VCaP (cell line): ENCODE results near the gene KCNQ1OT1.
"Not testable (repeated sequence)": the region's sequence is repeated elsewhere in the genome, so short reads cannot be mapped to it uniquely, and the experiment has no call there.

Experiments
- H3K27ac ChIP-seq: fragments of 450-650 bp; 2 replicates; pipeline ENCODE4 v1.5.1; 2017
- CTCF ChIP-seq: fragments of 450-650 bp; conservative IDR thresholded peaks from 2 replicates; pipeline ENCODE4 v1.5.1; 2017; ENCODE audit warnings: mild to moderate bottlenecking, moderate library complexity

The KCNQ1OT1 gene

DNA sequence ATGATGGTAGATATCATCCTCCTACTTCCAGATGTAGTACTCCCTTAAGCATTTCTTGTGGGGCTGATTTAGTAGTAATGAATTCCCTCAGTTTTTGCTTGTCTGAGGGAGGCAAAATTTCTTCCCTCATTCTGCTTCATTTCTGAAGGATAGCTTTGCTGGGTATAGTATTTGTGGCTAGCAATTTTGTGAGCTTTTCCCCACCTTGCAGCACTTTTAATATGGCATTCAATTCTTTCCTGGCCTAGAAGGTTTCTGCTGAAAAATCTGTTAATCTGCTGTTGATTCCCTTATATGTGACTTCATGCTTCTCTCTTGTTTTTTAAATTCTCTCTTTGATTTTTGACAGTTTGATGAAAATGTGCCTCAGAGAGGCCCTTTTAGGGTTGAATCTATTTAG is 50.4 kb downstream of the KCNQ1OT1 start:
- TF ChIP-seq CTCF: no peak
- H3K27ac ChIP-seq: no peak overlapping the region

GRCh38 chr11:2647953-2648352 is 51.8 kb downstream of the KCNQ1OT1 start:
- no peak overlapping the region for H3K27ac ChIP-seq
- no peak for TF ChIP-seq CTCF

GRCh38 chr11:2647167-2647566 is 52.6 kb downstream of the KCNQ1OT1 start:
- no peak for TF ChIP-seq CTCF

DNA sequence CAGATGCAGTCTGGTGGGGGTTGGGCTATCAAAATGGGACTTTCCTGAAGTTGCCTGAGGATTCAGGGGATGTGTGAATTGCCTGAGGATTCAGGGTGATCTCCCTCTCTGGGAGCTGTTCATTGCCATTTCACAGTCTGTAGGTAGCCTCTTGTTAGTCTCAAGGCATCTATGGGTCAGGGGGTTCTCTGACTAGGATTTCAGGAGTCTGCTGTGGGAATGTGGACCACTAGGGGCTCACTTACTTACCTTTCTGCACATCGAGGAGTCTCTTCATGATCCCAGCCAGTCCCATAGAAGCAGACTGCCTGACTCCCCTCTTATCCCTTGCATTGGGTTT is 54.0 kb downstream of the KCNQ1OT1 start:
- no peak overlapping the region for H3K27ac ChIP-seq
- TF ChIP-seq CTCF: no peak

More at GRCh38 chr11:2647167-2647566, 52.6 kb downstream of the KCNQ1OT1 start:
- H3K27ac ChIP-seq: no peak overlapping the region

DNA sequence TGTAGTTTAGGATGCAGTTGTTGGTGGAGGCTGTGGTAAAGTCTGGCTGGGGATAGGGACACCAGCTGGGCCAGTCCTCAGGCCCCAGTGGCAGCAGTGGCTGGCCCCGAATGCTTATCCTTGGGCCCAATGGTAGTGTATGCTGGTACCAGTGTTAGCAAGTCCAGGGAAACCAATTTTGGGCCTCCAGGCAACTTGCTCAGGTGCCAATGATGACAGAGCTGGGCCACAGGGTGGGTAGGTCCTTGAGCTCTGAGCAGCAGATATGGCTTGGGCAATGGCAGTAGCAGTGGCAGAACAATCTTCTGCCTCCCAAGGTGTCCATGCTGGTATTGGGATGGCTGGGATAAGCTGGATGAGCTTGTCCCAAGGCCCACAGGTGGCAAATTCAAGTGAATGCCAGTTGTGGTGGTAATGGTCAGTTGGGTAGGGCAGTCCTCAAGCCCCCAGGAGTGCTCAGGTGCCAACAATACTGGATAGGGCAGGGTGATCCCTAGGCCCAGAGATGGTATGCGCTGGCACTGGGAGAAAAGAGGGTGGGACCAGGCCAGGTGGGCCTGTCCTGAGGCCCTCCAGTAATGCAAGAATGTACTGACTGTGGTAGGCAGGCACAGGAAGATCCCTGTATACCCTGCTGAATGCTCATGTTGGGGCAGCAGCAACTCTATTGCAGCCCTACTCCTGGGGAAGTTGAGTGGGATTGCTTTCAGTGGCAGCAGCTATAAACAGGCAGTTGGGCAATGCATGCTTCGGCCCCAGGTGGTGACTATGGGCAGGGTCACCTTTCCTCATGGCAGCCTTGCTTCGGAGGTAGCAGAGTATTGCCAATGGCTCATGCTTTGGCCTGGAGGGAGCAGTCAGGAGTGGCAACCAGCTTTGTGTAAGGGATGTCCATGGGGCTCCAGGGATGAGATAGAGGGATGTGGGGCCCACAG is 54.7 kb downstream of the KCNQ1OT1 start:
- TF ChIP-seq CTCF: no peak
- H3K27ac ChIP-seq: no peak overlapping the region

GRCh38 chr11:2643746-2644145 is 56.0 kb downstream of the KCNQ1OT1 start:
- H3K27ac ChIP-seq: no peak overlapping the region
- TF ChIP-seq CTCF: no peak

DNA sequence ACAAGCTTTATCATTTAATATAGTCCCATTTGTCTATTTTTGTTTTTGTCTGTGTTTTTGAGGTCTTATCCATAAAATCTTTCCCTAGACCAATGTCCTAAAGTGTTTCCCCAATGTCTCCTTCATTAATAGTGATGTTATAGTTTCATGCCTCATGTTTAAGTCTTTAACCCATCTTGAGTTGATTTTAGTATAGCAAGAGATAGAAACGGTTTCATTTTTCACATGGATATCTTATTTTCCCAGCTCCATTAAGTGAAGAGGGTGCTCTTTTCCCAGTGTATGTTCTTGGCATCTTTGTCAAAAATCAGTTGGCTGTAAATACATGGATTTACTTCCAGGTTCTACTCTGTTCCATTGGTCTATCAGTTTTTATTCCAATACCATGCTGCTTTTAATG is 58.2 kb downstream of the KCNQ1OT1 start:
- no peak for TF ChIP-seq CTCF
- H3K27ac ChIP-seq: no peak overlapping the region

- not testable (repeated sequence) for H3K27ac ChIP-seq
These were observed 60.0 kb downstream of the KCNQ1OT1 start for GRCh38 chr11:2639763-2640162.
